ENCODE measurements around the gene SPTA1. TPM values are rescaled to one million over a fixed set of nuclear protein-coding genes. Genes with fewer than 3 reads are reported as not detected.
"Not testable (repeated sequence)": the region's sequence is repeated elsewhere in the genome, so short reads cannot be mapped to it uniquely, and the experiment has no call there.

Gene SPTA1
- total RNA-seq: not detected

DNA sequence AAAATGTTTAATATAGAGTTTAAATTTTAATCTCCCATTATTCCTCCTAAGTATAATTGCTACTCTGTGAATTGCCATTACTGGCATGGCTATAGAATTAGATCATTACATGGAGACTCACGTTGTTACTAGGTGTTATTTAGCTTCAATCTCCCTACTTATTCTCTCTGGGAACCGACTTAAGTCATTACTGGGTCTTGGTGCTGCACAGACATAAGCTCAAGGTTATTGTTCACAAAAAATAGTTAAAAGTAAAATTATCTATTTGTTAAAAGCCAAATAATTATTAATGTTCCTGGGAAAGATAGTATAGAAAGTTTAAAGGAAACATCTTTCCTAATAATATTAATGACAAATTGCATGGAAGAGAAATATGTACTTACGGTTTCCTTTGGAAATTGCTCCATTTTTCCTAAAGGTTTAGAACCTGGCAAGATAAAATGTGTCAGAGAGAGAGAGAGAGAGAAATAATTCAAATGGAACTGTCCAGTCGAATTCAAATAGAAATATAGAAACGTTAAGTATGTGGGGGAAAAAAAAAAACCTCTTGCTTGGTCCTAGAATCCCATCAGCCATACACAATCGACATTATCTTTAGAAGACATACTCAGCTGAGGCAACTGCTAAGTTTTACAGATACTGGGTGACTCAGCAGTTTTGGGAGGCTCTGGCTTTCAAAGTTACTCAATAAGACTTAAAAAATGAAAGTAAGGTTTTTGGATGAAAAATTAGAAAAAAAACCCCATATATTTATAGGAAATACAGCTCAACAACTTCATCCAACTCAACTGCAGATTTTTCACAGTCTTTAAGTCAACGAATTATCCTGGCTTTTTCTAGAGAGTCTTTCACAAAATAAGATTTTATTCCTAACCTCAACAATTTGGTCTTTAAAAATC, at the start of gene SPTA1:
Gene SPTA1 (minus strand): TSS at position 605 of the 899 bp plus-strand sequence. CDS start 198 bp downstream, at position 407.
- no peak for DNase-seq

DNA sequence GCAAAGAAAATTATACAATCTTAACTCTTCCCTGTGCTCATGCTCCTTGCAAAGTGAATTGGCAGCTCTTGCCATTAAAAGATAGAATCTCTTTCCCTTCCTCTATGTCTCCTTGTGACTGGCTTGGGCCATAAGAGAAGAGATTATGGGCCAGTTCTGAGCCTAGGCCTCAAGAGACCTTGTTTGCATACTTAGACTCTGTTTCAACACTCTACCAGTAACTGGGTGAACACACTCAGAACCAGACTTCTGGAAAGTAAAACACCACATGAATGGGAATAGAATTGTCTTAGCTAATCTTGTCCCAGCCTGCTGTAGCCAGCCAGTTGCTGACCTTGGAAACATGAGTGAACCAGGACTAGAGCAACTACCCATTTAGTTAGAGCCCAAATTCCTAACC, 49.3 kb upstream of the SPTA1 start:
- no peak for DNase-seq

GRCh38 chr1:158732524-158732923, 46.0 kb upstream of the SPTA1 start:
- DNase-seq: no peak

GRCh38 chr1:158731707-158732106, 45.2 kb upstream of the SPTA1 start:
- DNase-seq: no peak

DNA sequence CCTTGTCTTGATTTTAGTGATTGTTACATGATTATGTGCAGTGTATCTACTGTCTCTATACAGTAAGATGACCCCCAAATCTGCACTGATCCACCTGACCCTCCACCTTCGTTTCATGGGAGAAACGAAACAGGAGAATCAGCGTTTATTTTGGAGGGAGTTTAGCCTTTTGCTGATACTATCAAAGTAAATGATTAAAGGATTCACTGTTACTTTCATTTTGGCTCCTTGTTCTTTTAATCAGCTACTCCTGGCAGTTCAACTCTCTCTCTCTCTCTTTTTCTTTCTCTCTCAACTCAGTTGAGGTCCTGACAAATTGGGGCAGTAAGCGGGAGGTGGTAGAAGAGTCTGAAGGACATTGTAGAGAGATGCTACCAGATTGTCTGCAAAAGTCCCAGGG, 43.9 kb upstream of the SPTA1 start:
- DNase-seq: no peak

- no peak for DNase-seq
Measured at GRCh38 chr1:158728510-158729225, 42.2 kb upstream of the SPTA1 start.

DNA sequence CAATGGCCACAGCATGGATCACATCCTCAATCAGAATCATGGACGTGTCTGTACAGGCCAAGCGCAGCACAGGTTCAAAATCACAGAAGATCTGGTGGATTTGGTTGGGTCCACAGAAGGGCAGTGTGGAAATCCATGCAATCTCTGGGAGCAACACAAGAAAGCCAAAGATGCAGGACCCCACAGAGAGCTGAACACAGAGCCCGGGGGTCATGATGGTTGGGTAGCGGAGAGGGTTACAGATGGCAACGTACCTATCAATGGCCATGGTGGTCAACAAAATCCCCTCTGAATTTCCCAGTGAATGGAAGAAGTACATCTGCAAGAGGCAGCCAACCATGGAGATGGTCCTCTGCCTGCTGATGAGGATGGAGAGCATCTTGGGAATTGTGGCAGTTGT, 37.9 kb upstream of the SPTA1 start:
- no peak for DNase-seq

- no peak for DNase-seq
Measured at GRCh38 chr1:158720620-158721019, 34.1 kb upstream of the SPTA1 start, which contains the start of gene OR6K3. TSS of gene OR6K3 (minus strand) at chr1:158720720. CDS start at chr1:158718115, 2,605 bp downstream.

- no peak for DNase-seq
Measured at GRCh38 chr1:158719664-158720063, 33.1 kb upstream of the SPTA1 start.

GRCh38 chr1:158717344-158717743, 30.8 kb upstream of the SPTA1 start:
- DNase-seq: no peak

DNA sequence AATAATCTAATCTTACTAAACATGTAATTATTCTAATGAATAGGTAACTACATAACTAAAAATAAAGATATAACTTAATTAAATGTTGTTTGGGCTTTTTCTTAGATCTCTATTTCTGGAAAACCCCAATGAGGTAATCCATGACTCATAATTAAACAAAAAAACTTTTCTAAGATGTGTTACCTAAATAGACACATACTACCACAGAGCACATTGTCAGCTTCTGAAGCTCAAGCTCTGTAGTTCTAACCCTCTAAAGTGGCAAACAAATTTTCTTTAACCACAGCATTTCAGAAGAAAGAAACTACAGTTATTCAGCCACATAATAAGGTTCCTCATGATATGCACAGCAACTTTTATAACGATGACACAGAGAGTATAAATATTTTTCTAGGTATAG, 29.8 kb upstream of the SPTA1 start:
- DNase-seq: no peak

GRCh38 chr1:158714754-158715153, 28.2 kb upstream of the SPTA1 start:
- DNase-seq: no peak

DNA sequence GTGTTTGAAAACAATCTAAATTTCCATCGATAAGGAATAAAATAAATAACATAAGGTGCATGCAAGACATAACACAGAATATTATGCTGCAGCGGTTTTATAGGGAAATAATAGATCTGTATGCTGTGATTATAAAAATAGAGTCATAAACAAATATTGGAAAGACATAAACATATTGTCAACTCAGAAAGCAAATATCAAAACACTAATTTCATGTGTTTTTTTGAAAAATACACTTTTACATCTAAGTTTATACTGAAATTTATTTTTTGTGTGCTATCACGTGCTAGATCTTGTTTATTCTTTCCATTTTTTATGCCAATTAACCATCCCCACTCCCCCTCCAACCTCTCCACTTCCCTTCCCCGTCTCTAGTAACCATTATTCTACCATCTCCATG, 24.6 kb upstream of the SPTA1 start:
- DNase-seq: no peak

GRCh38 chr1:158706096-158706495, 19.6 kb upstream of the SPTA1 start:
- DNase-seq: no peak

GRCh38 chr1:158700552-158700951, 14.0 kb upstream of the SPTA1 start, which contains the start of gene OR6K2:
TSS of gene OR6K2 (minus strand) at chr1:158700652. CDS start at chr1:158700652, 0 bp downstream.
- DNase-seq: no peak

DNA sequence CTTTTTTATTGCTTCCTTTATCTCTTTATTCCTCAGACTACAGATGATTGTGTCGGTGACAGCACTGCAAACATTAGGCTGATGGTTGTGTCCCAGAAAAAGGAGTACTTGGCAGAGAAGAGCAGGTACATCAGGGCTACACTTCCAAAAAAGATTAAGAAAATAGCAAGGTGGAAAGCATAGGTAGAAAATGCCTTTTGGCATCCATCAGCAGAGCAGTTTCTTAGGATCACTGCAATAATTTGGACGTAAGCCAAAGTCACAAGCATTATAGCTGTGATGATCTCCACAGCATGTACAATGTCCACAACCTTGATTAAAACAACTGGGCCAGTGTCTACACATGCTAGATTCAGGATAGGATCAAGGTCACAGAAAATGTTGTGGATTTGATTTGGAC, 8.1 kb upstream of the SPTA1 start:
- no peak for DNase-seq

DNA sequence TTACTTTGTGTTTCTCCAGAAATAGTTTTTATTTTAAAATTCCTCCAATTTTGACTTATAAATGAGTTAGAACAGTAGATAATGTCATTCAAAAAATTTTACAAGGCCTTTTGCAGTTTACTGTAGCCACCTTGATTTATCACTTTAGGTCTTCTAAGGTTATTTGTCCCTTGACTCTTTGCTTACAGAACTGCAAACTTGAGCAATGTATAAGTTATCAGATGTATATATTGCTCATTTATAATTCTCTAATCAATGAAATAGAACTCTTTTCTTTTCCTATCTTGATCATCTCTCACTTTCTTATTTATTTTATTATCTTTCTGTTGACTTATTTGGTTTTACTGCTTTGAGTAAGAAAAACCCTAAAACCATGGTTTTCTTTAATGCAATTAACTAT, 5.8 kb upstream of the SPTA1 start:
- no peak for DNase-seq

DNA sequence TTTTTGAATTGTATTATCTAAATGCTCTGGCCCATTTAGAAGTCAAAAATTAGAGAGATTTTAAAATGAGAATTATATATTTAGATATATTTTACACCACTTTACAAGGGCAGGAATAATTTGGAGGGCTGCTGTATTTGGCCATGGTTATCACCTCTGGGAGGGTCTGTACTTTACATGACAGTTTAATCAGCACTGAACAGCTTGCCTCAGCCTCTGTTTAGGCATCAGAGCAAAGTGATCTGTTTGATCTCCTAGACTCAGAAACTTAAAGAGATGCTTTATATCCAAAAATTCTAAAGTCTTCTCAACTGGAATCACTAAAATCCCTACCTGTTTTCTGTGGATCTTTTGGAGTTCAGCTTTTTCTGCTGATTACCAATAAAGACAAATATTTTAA, 5.4 kb upstream of the SPTA1 start:
- DNase-seq: no peak

DNA sequence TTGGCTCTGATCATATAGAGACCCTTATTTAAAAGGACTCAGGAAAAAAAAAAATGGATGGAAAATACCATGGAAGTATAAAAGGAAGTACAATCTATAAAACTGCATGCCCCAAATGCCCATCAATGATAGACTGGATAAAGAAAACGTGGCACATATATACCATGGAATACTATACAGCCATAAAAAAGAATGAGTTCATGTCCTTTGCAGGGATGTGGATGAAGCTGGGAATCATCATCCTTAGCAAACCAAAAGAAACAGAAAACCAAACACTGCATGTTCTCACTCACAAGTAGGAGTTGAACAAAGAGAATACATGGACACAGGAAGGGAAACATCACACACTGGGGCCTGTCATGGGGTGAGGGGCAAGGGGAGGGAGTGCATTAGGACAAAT, 4.6 kb upstream of the SPTA1 start:
- DNase-seq: not testable (repeated sequence)

DNA sequence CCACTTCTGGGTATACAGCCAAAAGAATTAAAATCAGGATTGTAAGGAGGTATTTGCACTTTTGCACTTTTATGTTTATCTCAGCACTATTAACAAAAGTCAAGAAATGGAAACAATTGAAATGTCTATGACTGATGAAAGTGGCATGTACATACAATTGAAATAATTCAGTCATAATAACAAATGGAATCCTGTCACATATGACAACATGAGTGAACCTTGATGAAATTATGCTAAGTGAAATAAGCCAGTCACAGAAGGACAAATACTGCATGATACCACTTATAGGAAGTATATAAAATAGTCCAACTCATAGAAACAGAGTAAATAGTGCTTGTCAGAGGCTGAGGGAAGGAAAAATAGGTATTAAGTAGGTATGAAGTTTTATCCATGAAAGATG, 3.4 kb upstream of the SPTA1 start:
- no peak for DNase-seq

GRCh38 chr1:158689110-158689509, 2.6 kb upstream of the SPTA1 start:
- DNase-seq: no peak

DNA sequence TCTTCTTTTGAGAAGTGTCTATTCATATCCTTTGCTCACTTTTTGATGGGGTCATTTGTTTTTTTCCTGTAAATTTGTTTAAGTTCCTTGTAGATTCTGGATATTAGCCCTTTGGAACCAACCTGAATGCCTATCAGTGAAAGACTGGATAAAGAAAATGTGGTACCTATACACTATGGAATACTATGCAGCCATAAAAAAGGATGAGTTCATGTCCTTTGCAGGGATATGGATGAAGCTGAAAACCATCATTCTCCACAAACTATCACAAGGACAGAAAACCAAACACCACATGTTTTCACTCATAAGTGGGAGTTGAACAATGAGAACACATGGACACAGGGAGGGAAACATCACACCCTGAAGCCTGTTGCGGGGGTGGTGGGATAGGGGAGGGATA, 1.8 kb upstream of the SPTA1 start:
- not testable (repeated sequence) for DNase-seq

GRCh38 chr1:158687037-158687436, 522 bp upstream of the SPTA1 start:
- DNase-seq: no peak

DNA sequence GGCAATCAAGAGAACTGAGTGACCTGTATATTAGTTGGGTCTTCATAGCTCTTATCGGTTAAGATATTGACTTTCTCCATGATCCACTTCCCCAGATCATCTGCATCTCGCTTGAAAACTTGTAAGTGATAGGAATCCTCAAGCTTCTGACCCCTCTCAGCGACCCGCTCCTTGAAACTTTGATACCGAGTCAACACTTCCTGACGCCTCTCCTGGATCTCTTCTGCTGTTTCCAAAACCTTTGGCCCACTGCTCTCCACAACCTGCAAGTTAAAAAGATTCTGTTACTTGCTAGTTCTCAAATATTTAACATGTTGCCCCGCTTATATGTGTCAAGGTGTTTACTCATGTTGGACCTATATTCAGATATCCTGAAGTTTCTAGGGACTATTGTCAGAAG, 1.4 kb downstream of the SPTA1 start:
- no peak for DNase-seq

Measured in effector CD4-positive, alpha-beta T cell (primary cell).